Stimulated activated CD4-positive, alpha-beta T cell treated with anti-CD3 and anti-CD28 coated beads, TNF-alpha, amount 100 ng/mL, for 1 hour (primary cell): ENCODE data around the gene LY6G6F.

ENCODE experiments used
- DNase-seq, 3 donors: peaks; one replicate each; pipeline ENCODE4 v3.0.0-alpha.2; 2020; ENCODE audit warnings: low read depth in 3 of 3, low spot score in 1 of 3

The LY6G6F gene

GRCh38 chr6:31722173-31722572 lies 15.5 kb downstream of the LY6G6F start:
- no peak for DNase-seq

- DNase-seq: no peak
These were observed 16.7 kb downstream of the LY6G6F start, which contains the start of gene MPIG6B for GRCh38 chr6:31723245-31723979. Gene MPIG6B, plus strand, starts transcription at chr6:31723373. Its CDS starts 11 bp downstream, at chr6:31723384.

- DNase-seq: no peak
These were observed 17.5 kb downstream of the LY6G6F start for GRCh38 chr6:31723980-31724691.

- no peak for DNase-seq
These were observed 19.1 kb downstream of the LY6G6F start for GRCh38 chr6:31725502-31726350.

- no peak for DNase-seq
These were observed 20.5 kb downstream of the LY6G6F start for GRCh38 chr6:31727034-31727716.

GRCh38 chr6:31727717-31728671 lies 21.3 kb downstream of the LY6G6F start:
- no peak for DNase-seq

GRCh38 chr6:31728767-31729514 lies 22.3 kb downstream of the LY6G6F start, which contains the start of gene DDAH2:
Gene DDAH2, minus strand, starts transcription at chr6:31729299. Its CDS starts 138 bp downstream, at chr6:31729161.
- no peak for DNase-seq

GRCh38 chr6:31729515-31729978 lies 22.9 kb downstream of the LY6G6F start:
- peak in 2 of 3 donors; percentile 64 to 73 for DNase-seq

DNA sequence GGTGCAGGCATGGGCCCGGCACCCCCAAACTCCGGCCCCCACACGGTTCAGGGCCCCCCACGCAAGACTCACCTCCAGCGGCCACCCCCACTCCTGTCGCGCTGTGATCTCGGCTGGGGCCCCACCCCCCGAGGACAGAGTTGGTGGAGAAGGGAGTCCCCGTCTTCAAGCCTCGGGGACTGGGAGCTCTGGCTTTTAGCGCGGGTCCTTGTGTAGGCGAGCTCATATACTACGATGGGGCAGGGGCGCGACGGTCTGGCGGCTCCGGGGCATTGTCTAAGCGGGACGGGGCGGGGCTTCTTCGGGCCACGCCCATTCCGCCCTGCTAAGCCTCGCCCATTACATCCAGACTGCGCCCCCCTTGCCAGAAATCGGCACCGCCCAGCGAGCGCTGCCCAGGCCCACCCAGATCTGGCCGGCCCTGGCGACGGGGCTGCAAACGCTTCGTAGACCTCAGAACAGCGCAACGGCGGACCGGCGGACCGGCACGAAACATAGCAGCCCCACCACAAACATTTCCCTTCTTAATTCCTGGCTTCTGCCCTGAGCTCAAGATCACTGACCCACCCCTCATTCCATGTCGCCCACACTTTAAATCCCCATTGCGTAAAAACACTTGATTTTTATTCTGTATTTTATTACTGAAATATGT lies 23.4 kb downstream of the LY6G6F start:
- DNase-seq: peak in 1 of 3 donors; percentile 56

DNA sequence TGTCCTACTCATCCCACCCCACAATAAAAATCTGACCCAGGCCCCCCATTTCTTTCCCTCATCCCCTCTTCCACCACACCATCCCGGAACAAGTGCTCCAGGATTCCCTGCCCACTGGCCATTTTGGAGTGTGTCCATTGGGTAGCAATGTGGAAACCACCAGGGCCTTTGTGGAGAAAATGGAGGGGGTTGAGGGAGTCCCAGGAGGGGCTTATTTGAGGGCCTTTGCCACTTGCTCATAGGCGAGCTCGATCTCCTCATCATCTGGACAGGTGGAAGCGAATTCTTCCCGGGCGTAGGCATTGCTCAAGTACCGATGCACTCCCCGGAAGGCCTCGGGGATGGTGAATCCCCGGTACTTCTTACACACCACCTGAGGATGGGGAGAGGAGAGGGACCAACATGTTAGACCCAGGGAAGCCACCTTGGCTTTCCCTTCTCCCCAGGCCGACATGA lies 24.0 kb downstream of the LY6G6F start:
- no peak for DNase-seq

GRCh38 chr6:31732029-31732428 lies 25.4 kb downstream of the LY6G6F start:
- no peak for DNase-seq

- DNase-seq: no peak
These were observed 27.1 kb downstream of the LY6G6F start for GRCh38 chr6:31733734-31734133.

DNA sequence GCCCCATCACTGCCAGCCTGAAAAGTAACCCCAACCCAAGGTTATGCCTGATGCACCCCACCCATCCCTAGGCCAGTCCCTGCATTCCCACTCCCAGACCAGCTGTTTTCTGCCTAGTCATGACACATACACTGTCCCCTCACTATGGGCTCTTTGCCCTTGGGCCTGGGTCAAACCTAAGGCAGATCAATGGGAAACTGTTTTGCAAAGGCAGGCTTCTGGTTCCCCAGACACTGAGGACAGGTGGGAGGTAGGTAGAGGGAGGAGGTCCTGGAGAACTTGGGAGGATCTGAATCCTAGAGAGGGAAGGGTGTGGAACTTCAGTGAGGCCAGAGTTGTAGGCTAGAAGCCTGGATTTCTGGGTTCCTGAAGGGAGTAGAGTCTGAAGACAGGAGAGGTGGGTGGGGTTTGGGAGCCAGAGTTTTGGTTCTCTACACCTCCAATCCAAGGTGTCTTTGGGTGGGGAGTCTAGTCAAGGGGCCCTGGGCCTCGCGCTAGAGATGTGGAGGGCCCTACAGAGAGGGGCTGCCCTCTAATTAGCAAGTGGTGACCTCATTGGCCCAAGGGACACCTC lies 27.7 kb downstream of the LY6G6F start:
- DNase-seq: no peak

GRCh38 chr6:31734821-31735406 lies 28.2 kb downstream of the LY6G6F start:
- DNase-seq: peak in 1 of 3 donors; percentile 26

- peak in 2 of 3 donors; percentile 54 to 64 for DNase-seq
These were observed 29.5 kb downstream of the LY6G6F start, which contains the start of gene CLIC1 for GRCh38 chr6:31736021-31736767. Gene CLIC1, minus strand, starts transcription at chr6:31736530. Its CDS starts 230 bp downstream, at chr6:31736300.

GRCh38 chr6:31736768-31737314 lies 30.2 kb downstream of the LY6G6F start:
- no peak for DNase-seq
